IMR-90 (cell line): ENCODE data around the gene CTCF. TPM values are rescaled to one million over a fixed set of nuclear protein-coding genes. Genes with fewer than 3 reads are reported as not detected.

ENCODE experiments used
- ATAC-seq: fragments of 200-7000 bp; cut with Tn5 transposase; 2 replicates; pipeline ENCODE4 v1.9.1; 2020; ENCODE audit warnings: low read depth, mild to moderate bottlenecking, moderate library complexity
- BruUV-seq: library from RNA; stranded (reverse); fragments of 400-500 nt; replicated peaks from 2 replicates; lab custom pipeline; 2021; lab: Mats Ljungman, UMichigan
- CTCF ChIA-PET: fragments of 300-600 bp; formaldehyde crosslinking; extraction: SDS; loops from one replicate; lab custom pipeline; 2021; ENCODE audit warnings: antibody characterized with exemption; lab: Yijun Ruan, JAX
- POLR2A ChIA-PET: fragments of 300-600 bp; sonication (Branson Sonifier 250); formaldehyde crosslinking; loops from one replicate; lab custom pipeline; 2022; ENCODE audit warnings: antibody characterized with exemption; ENCODE audit not compliant: unreplicated experiment; lab: Charles Lee
- DNase-seq: peaks from one replicate; pipeline ENCODE4 v3.0.0; 2013
- H2AFZ ChIP-seq: replicated peaks from 2 replicates; pipeline ENCODE3; 2013; ENCODE audit warnings: low read length, mild to moderate bottlenecking; ENCODE audit not compliant: poor library complexity
- H2AK5ac ChIP-seq: 2 replicates; pipeline ENCODE4 v1.6.1; 2013; ENCODE audit warnings: low read depth, low read length, inconsistent platforms
- H2AK9ac ChIP-seq: replicated peaks from 2 replicates; pipeline ENCODE3; 2013; ENCODE audit warnings: mild to moderate bottlenecking, low read depth, low read length, moderate library complexity; ENCODE audit not compliant: poor library complexity
- H2BK120ac ChIP-seq: 2 replicates; pipeline ENCODE4 v1.6.1; 2013; ENCODE audit warnings: low read depth, low read length, inconsistent platforms
- H2BK15ac ChIP-seq: 3 replicates; pipeline ENCODE4 v1.6.1; 2013; ENCODE audit warnings: low read depth, low read length, inconsistent platforms
- H2BK20ac ChIP-seq: 2 replicates; pipeline ENCODE4 v1.6.1; 2013; ENCODE audit warnings: low read depth, mild to moderate bottlenecking, inconsistent platforms, low read length, moderate library complexity
- H2BK5ac ChIP-seq: 2 replicates; pipeline ENCODE4 v1.6.1; 2013; ENCODE audit warnings: mild to moderate bottlenecking, low read depth, low read length, inconsistent platforms; ENCODE audit not compliant: poor library complexity, severe bottlenecking
- H3K14ac ChIP-seq: replicated peaks from 2 replicates; pipeline ENCODE4 v1.6.1; 2013; ENCODE audit warnings: low read depth, low read length, inconsistent platforms
- H3K18ac ChIP-seq: 2 replicates; pipeline ENCODE4 v1.6.1; 2013; ENCODE audit warnings: low read depth, low read length, control low read depth
- H3K23ac ChIP-seq: 2 replicates; pipeline ENCODE4 v1.6.1; 2013; ENCODE audit warnings: low read depth, low read length, inconsistent platforms
- H3K27ac ChIP-seq: 2 replicates; pipeline ENCODE4 v1.5.1; 2013; ENCODE audit warnings: mild to moderate bottlenecking, control low read depth, low read length; ENCODE audit not compliant: insufficient read depth
- H3K27me3 ChIP-seq: 2 replicates; pipeline ENCODE4 v1.6.1; 2013; ENCODE audit warnings: low read length; ENCODE audit not compliant: control insufficient read depth, insufficient read depth
- H3K36me3 ChIP-seq: 2 replicates; pipeline ENCODE4 v1.6.1; 2013; ENCODE audit warnings: low read length, mixed read lengths; ENCODE audit not compliant: control insufficient read depth, insufficient read depth
- H3K4ac ChIP-seq: 2 replicates; pipeline ENCODE4 v1.6.1; 2013; ENCODE audit warnings: low read depth, low read length, inconsistent platforms
- H3K4me1 ChIP-seq: 2 replicates; pipeline ENCODE4 v1.6.1; 2013; ENCODE audit warnings: low read length, mixed read lengths; ENCODE audit not compliant: control insufficient read depth, insufficient read depth
- H3K4me2 ChIP-seq: 2 replicates; pipeline ENCODE4 v1.6.1; 2013; ENCODE audit warnings: low read depth, mild to moderate bottlenecking, control low read depth, low read length, moderate library complexity
- H3K4me3 ChIP-seq: 2 replicates; pipeline ENCODE4 v1.5.1; 2013; ENCODE audit warnings: low read depth, mild to moderate bottlenecking, control low read depth, low read length, moderate library complexity; ENCODE audit not compliant: insufficient read depth
- H3K56ac ChIP-seq: 2 replicates; pipeline ENCODE4 v1.6.1; 2013; ENCODE audit warnings: low read length, inconsistent platforms; ENCODE audit not compliant: insufficient read depth; ENCODE audit errors: extremely low read depth
- H3K79me1 ChIP-seq, 2 experiments: 2 replicates each; pipeline ENCODE4 v1.6.1; 2013; ENCODE audit warnings: low read length in 2 of 2, inconsistent platforms in 1 of 2, low read depth in 1 of 2
- H3K9ac ChIP-seq: 2 replicates; pipeline ENCODE4 v1.6.1; 2013; ENCODE audit warnings: low read depth, low read length, control low read depth
- H3K9me1 ChIP-seq: 2 replicates; pipeline ENCODE4 v1.6.1; 2013; ENCODE audit warnings: low read length, inconsistent platforms; ENCODE audit not compliant: insufficient read depth
- H3K9me3 ChIP-seq: 2 replicates; pipeline ENCODE4 v1.6.1; 2013; ENCODE audit warnings: low read length; ENCODE audit not compliant: control insufficient read depth, insufficient read depth
- H4K20me1 ChIP-seq: 2 replicates; pipeline ENCODE4 v1.6.1; 2013; ENCODE audit warnings: low read length, inconsistent platforms; ENCODE audit not compliant: insufficient read depth
- H4K5ac ChIP-seq: 2 replicates; pipeline ENCODE4 v1.6.1; 2013; ENCODE audit warnings: mild to moderate bottlenecking, low read depth, low read length, control low read depth
- H4K8ac ChIP-seq, 2 experiments: 2 replicates each; pipeline ENCODE4 v1.6.1; 2013; ENCODE audit warnings: low read depth in 2 of 2, low read length in 2 of 2, control low read depth in 1 of 2, inconsistent platforms in 1 of 2
- H4K91ac ChIP-seq: 2 replicates; pipeline ENCODE4 v1.6.1; 2013; ENCODE audit warnings: low read depth, low read length, inconsistent platforms; ENCODE audit not compliant: insufficient read depth
- BHLHE40 ChIP-seq: fragments of 150-350 bp; IDR thresholded peaks from 2 replicates; pipeline ENCODE4 v1.6.1; 2016; ENCODE audit warnings: mild to moderate bottlenecking, low read depth, low read length
- CEBPB ChIP-seq: IDR thresholded peaks from 2 replicates; pipeline ENCODE4 v1.6.1; 2012; ENCODE audit warnings: low read depth, low read length, improper control_type of control experiment
- CHD1 ChIP-seq: IDR thresholded peaks from 2 replicates; pipeline ENCODE4 v1.6.1; 2012; ENCODE audit warnings: low read depth, low read length, improper control_type of control experiment
- FOS ChIP-seq: fragments of 150-350 bp; IDR thresholded peaks from 2 replicates; pipeline ENCODE4 v1.6.1; 2016; ENCODE audit warnings: low read depth, low read length
- MAZ ChIP-seq: IDR thresholded peaks from 2 replicates; pipeline ENCODE4 v1.6.1; 2012; ENCODE audit warnings: low read depth, mild to moderate bottlenecking, low read length, improper control_type of control experiment, moderate library complexity, borderline replicate concordance
- NFE2L2 ChIP-seq: fragments of 150-350 bp; IDR thresholded peaks from 2 replicates; pipeline ENCODE4 v1.6.1; 2016; ENCODE audit warnings: low read depth, mild to moderate bottlenecking, low read length
- POLR2A ChIP-seq: IDR thresholded peaks from 2 replicates; pipeline ENCODE4 v1.6.1; 2012; ENCODE audit warnings: mild to moderate bottlenecking, low read depth, low read length
- RCOR1 ChIP-seq: IDR thresholded peaks from 2 replicates; pipeline ENCODE4 v1.6.1; 2012; ENCODE audit warnings: mild to moderate bottlenecking, low read length, improper control_type of control experiment; ENCODE audit not compliant: insufficient replicate concordance
- RFX5 ChIP-seq: IDR thresholded peaks from 2 replicates; pipeline ENCODE4 v1.8.0; 2012; ENCODE audit warnings: low read depth, mild to moderate bottlenecking, low read length, moderate library complexity
- SMC3 ChIP-seq: fragments of 150-350 bp; IDR thresholded peaks from 2 replicates; pipeline ENCODE4 v1.6.1; 2016; ENCODE audit warnings: low read depth, mild to moderate bottlenecking, antibody characterized with exemption, low read length, moderate library complexity
- USF2 ChIP-seq: fragments of 150-350 bp; IDR thresholded peaks from 2 replicates; pipeline ENCODE4 v1.6.1; 2017; ENCODE audit warnings: mild to moderate bottlenecking, antibody characterized with exemption, low read length, low read depth
- WGBS, 2 experiments: methylation state at CpG; one replicate each; pipeline versions ENCODE4 v1.1.5 to v1.1.7; 2013; ENCODE audit warnings: missing lambda C conversion rate in 2 of 2; ENCODE audit not compliant: insufficient read length in 1 of 2; ENCODE audit errors: extremely low coverage in 2 of 2; 5-methylcytosine and 5-hydroxymethylcytosine counted together
- dilution Hi-C: fragments of 300-500 bp; cut with HindIII; formaldehyde crosslinking; loops from one replicate; pipeline ENCODE4 v1.14.3; 2018; ENCODE audit warnings: low sequenced_read_pairs; ENCODE audit not compliant: unreplicated experiment
- in situ Hi-C: fragments of 300-500 bp; cut with MboI; formaldehyde crosslinking; loops from 3 replicates; pipeline ENCODE4 v1.14.3; 2019; ENCODE audit warnings: low sequenced_read_pairs, inconsistent platforms, mixed read lengths
- intact Hi-C: fragments of 100-400 bp; cut with micrococcal nuclease; formaldehyde crosslinking; loops from 2 replicates; pipeline ENCODE4 v1.10.0; 2022
- polyA plus RNA-seq, 3 experiments: library from polyadenylated mRNA; depleted of rRNA; stranded (reverse); fragments of >200 nt; gene quantifications; 2 replicates each; pipeline ENCODE4 v1.2.3, GENCODE V29; 2012; ENCODE audit warnings: low replicate concordance in 1 of 3
- total RNA-seq: library from RNA; depleted of rRNA; stranded (reverse); fragments of >200 nt; gene quantifications from 2 replicates; pipeline ENCODE4 v1.2.3, GENCODE V29; 2012

Gene CTCF
- total and polyA plus RNA-seq, 2 of the 4 experiments (the other 2 are of a cell fraction): 16.1 to 22.8 TPM

GRCh38 chr16:67669499-67670101 lies 107.3 kb downstream of the CTCF start:
- Histone ChIP-seq H3K27me3 (no peaks in the 10 kb centered on the region), H3K4me1 (peaks cover 12% of the 10 kb centered on the region), H4K91ac (no peak overlapping the region), H3K56ac (no peak overlapping the region), H3K9ac (no peak overlapping the region), H3K23ac (no peak overlapping the region), H4K5ac (no peak overlapping the region), H2BK5ac (no peak overlapping the region), H4K20me1 (0 out of 2 replicates have a peak, but pooled peaks cover 6% of the 10 kb centered on the region), H3K4me3 (no peak overlapping the region), H3K14ac (no peak overlapping the region), H3K79me1 (peaks cover 4 to 17% of the 10 kb centered on the region in 2 experiments; a peak in 3 of 4 replicates), H3K18ac (no peak overlapping the region), H2AFZ (no peak overlapping the region), H2BK120ac (no peak overlapping the region), H3K4me2 (no peak overlapping the region), H2BK15ac (no peak overlapping the region), H3K9me3 (no peaks in the 10 kb centered on the region), H2AK9ac (no peak overlapping the region), H3K36me3 (no peaks in the 10 kb centered on the region), H4K8ac (no peak overlapping the region), H2AK5ac (no peak overlapping the region), H2BK20ac (no peak overlapping the region), H3K9me1 (no peaks in the 10 kb centered on the region), H3K27ac (no peak overlapping the region), H3K4ac (no peak overlapping the region)
- dilution Hi-C loops: no loop called here
- in situ Hi-C loops: loop anchor here (5.0 to 10.0 kb wide), 2 partner anchors 145 to 258 kb away; partner anchors contain the start of gene RIPOR1
- no TSS peak for BruUV-seq
- DNase-seq (no peak), ATAC-seq (no peak)
- WGBS, 2 experiments: 95% methylated on average over 4 of the region's 10 CpGs; no CpG with 5 or more reads in 1 of the 2 experiments
- intact Hi-C loops: loop anchor here (5.0 to 10.0 kb wide), 2 partner anchors 138 to 365 kb away; partner anchors contain the start of genes RANBP10 and TSNAXIP1
- ChIA-PET POLR2A (no interaction called here), CTCF (interaction anchor here (0.6 to 1.5 kb wide), 4 partner anchors 123 to 252 kb away, joined by 3 to 4 read pairs (median 4); partner anchors contain the start of gene EDC4)
- TF ChIP-seq USF2: no peak
- no peak for TF ChIP-seq FOS
- no peak for TF ChIP-seq NFE2L2
- TF ChIP-seq POLR2A: no peak
- TF ChIP-seq BHLHE40: no peak
- TF ChIP-seq MAZ: no peak
- no peak for TF ChIP-seq RCOR1
- no peak for TF ChIP-seq CEBPB
- TF ChIP-seq SMC3: no peak
- no peak for TF ChIP-seq RFX5
- no peak for TF ChIP-seq CHD1
